GM20431 (cell line): ENCODE measurements around the gene SMPD1.
"Not testable (repeated sequence)": the region's sequence is repeated elsewhere in the genome, so short reads cannot be mapped to it uniquely, and the experiment has no call there.

Source experiments
- in situ Hi-C: fragments of 300-500 bp; cut with MseI, MboI; formaldehyde crosslinking; loops from one replicate; pipeline ENCODE4 v1.15.0; 2020; ENCODE audit warnings: low sequenced_read_pairs; ENCODE audit not compliant: unreplicated experiment

SMPD1 gene

DNA sequence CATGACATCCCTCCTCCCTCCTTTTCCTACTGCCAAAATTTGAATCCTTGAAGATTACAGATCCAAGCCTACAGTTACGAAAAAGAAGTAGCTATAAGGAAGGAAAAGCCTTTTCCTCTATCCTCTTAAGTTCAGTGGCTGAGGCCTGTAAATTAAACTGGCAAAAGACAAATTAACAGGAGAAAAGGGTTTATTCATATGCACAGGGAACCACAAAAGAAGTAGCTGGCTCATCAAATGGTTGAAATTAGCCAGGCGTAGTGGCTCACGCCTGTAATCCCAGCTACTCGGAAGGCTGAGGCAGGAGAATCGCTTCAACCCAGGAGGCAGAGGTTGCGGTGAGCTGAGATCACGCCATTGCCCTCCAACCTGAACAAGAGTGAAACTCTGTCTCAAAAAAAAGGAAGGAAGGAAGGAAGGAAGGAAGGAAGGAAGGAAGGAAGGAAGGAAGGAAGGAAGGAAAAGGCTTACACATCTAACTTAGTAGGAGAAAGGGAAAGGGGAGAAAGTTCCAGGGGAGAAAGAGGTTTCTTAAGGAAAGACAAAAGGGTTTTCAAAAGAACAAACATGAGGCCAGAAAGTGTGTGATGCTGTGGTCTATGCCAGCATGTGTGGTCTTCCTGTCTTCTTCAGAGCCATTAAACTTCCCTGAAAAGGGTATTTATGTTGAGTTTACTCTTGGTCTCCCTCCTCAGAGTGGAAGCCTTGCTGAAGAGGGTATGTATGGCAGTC is 5.1 kb upstream of the SMPD1 start:
- in situ Hi-C loops = no loop called here

- in situ Hi-C loops = no loop called here
Measured at GRCh38 chr11:6387811-6388599, 2.3 kb upstream of the SMPD1 start.

GRCh38 chr11:6388748-6389147 is 1.5 kb upstream of the SMPD1 start:
- in situ Hi-C loops = no loop called here

DNA sequence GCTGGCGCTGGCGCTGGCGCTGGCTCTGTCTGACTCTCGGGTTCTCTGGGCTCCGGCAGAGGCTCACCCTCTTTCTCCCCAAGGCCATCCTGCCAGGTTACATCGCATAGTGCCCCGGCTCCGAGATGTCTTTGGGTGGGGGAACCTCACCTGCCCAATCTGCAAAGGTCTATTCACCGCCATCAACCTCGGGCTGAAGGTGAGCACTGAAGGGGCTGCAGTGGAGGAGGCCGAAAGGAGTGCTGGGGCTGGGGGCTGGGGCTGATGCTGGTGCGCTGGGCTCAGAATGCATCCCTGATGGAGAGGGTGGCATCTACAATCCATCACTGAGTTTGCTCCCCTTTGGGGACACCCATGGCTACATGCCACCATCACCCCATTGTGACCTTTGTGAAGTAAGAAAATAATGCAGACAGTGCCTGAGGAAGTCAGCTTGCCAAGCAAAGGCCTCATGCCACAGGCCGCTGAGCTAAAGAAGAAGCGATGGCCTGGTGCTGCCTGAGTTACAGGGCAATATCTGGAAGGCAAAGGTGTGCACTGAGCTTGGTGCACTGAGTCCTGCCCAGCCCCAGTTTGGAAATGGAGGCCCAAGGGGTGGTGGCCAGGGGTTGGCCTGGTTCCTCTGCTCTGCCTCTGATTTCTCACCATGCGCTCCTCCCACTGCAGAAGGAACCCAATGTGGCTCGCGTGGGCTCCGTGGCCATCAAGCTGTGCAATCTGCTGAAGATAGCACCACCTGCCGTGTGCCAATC is 620 bp downstream of the SMPD1 start:
- in situ Hi-C loops = no loop called here

DNA sequence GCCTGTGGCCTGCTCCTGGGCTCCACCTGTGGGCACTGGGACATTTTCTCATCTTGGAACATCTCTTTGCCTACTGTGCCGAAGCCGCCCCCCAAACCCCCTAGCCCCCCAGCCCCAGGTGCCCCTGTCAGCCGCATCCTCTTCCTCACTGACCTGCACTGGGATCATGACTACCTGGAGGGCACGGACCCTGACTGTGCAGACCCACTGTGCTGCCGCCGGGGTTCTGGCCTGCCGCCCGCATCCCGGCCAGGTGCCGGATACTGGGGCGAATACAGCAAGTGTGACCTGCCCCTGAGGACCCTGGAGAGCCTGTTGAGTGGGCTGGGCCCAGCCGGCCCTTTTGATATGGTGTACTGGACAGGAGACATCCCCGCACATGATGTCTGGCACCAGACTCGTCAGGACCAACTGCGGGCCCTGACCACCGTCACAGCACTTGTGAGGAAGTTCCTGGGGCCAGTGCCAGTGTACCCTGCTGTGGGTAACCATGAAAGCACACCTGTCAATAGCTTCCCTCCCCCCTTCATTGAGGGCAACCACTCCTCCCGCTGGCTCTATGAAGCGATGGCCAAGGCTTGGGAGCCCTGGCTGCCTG is 1.4 kb downstream of the SMPD1 start:
- in situ Hi-C loops = no loop called here

GRCh38 chr11:6392251-6392650 is 2.0 kb downstream of the SMPD1 start:
- in situ Hi-C loops = not testable (repeated sequence)

- in situ Hi-C loops = no loop called here
Measured at GRCh38 chr11:6393989-6394670, 3.9 kb downstream of the SMPD1 start.

- in situ Hi-C loops = no loop called here
Measured at GRCh38 chr11:6395470-6396060, 5.3 kb downstream of the SMPD1 start.

DNA sequence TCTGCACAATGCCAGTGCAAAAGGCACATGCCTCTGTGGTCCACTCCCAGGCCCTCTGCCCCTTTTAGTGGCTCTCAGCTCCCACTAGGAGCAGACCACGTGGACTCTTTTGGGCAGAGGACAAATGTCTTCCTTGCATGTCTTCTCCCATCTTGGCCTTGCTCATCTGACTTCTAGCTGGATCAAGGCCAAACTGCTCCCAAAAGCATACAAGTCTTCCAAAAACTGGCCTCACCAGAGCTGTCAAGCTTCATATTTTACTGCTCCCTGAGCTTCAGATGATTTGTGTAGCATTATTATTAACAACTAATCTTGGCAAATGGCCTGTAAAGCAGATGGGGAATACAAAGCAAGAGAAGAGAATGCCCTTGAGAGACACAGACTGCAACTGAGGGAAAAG is 6.9 kb downstream of the SMPD1 start:
- in situ Hi-C loops = no loop called here

DNA sequence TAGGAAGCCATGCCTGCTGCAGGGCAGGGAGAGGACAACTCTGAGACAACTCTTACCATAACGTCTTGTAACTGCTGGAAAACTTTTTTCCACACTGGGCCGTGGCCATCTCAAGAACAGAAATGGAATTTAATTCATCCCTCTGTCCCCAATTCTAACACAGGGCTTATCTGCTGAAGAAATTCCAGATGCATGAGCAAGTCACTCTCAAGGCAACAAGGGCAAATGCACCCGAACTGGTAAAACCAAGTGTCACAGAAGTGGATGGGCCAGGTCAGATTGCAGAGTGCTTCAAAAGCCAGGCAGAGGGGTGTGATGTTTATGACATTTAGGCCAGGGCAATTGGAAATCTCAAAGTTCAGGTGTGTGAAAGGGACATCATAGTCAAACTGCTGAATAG is 7.4 kb downstream of the SMPD1 start:
- in situ Hi-C loops = no loop called here

GRCh38 chr11:6400431-6401345 is 10.4 kb downstream of the SMPD1 start:
- in situ Hi-C loops = no loop called here

DNA sequence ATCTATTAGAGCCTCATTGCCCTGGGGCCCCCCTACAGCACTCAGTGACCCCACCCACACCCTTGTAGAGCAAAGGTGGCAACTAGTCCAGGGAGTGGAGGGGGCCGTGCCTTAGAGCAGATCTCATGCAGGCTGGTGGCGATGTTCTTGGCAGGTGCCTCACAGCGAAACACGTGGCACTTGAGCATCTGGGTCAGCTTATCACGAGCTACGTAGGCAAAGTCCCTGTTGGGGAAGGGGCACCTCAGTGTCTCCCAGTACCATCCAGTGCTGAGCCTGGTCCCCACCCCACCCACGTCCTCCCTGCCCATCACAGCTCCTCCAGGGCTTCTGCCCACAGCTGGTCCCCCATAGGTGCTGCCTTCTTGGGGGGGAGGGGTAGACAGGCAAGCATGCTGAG is 11.2 kb downstream of the SMPD1 start:
- in situ Hi-C loops = no loop called here

GRCh38 chr11:6402061-6402470 is 11.8 kb downstream of the SMPD1 start:
- in situ Hi-C loops = no loop called here

DNA sequence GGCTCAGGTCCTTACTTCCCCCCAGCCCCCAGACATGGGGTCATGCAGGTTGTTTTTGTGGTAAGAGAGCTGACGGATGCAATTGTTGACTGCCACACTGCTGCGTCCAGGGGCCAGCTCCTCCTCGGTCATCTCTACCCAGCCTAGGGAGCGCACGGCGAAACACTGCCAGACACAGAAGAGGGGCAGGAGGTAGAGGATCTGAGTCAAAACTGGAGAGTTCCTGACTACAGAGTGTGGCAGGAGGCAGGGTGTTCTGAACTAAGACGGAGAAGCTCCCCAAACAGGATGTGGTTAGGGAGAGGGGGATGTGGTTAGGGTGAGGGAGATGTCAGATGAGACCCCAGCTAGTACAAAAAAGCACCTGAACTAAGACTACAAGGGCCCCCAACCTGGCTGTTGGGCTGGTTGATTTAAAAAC is 12.3 kb downstream of the SMPD1 start:
- in situ Hi-C loops = no loop called here

DNA sequence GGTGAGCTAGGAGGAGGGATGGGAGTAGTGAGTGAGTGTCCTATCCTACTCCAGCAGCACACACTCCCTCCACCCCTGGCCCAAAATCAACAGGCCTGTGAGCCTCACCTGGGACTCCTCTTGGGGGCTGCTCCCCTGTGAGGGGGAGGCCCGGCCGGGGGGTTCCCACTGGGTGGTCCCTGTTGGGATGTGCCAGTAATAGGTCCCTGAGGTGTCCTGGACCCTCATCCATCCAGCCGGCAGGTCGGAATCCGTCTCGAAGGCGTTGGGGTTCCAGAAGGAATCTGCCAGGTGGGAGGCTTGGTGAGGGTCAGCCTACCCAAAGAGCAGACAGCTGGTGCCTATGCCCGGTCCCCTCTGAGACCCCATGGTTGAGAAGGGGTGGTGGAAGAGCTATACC is 13.3 kb downstream of the SMPD1 start:
- in situ Hi-C loops = no loop called here

DNA sequence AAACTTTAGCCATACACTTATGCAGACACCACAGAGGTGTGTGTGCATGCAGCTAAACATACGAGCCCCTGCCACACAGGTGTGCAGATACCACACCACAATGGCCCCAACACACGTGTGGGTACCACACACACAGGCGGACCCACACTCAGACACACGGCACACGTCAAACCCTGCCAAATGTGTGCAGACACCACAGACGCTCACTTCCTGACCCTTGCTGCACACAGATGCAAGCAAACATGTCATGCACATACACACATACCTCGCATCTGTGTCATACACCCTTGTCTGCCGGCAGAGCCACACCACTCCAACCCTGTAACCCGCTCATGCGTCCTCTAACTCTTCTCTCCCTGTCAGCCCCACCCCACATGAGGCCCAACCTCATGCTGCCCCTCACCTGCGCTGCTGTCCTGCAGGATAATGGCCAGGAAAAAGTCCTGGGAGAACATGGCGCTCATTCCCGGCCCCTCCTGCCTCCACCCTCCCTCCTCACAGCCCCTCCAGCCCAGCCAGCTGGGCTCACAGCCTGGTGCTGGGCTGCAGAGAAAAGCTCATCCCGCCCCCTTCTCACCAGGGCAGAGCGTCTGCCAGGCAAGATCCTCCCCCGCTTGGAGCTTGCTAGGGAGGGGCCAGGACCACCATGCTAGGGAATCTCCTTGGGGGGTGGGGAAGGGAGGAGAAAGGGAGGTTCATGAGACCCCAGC is 14.2 kb downstream of the SMPD1 start:
- in situ Hi-C loops = no loop called here

DNA sequence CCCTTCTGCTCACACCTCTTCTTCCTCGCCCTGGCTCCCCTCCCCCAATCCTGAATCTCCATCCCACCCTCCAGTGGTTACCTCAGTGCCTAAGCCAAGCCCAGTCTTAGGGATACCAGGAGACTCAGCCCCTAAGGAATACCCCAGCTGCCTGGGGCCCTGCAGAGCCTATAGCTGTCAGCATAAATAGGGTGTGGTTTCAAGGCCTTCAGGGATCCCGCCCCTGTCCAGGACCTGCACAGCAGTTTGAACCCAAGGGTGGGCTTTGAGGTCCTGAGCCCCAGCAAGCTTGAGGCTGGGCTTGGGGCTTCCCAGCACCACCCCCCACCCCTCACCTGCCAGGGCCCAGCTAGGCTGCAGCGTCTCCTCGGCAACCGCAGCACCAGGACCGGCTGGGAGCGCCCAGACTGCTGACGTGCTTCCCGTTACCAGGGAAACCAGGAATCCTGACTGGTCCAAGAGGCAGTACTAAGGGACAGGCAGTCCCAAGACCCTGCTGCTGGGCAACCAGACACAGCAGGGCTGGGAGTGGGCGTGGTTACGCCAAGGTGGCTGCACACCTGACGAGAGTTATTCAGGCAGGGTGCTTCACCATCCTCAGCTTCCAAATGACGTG is 14.9 kb downstream of the SMPD1 start:
- in situ Hi-C loops = no loop called here

GRCh38 chr11:6405846-6406245 is 15.6 kb downstream of the SMPD1 start:
- in situ Hi-C loops = no loop called here
